ENCODE measurements around the gene AIDA. TPM values are rescaled to one million over a fixed set of nuclear protein-coding genes. Genes with fewer than 3 reads are reported as not detected.

The AIDA gene
- total RNA-seq, 4 donors from 2014 or later, result 25.8 to 41.4 (median 36.4) TPM

- Histone ChIP-seq H3K27ac (no peak overlapping the region), H3K4me3 (peak overlapping the region in 1 of 4 donors; percentile 14), H3K36me3 (peaks cover 0 to 6% (median 1%) of the 10 kb centered on the region in 4 donors), H3K27me3 (no peaks in the 10 kb centered on the region), H3K4me1 (peaks cover 0 to 8% (median 2%) of the 10 kb centered on the region in 4 donors), H3K9me3 (no peaks in the 10 kb centered on the region)
- no peak for DNase-seq
- intact Hi-C loops (cut with DNase I; ENCODE audit: low total_unique reads) (no loop called here), in situ Hi-C loops (cut with MboI; ENCODE audit: low pct_ligation_motif_present in 1 of 4, low pct_unique_long_range_greater_than_20kb in 1 of 4, low sequenced_read_pairs in 3 of 4) (no loop called here)
- 68 to 92% methylated on average over 1 of the region's 1 CpG for WGBS, 2 donors (ENCODE audit: low coverage in 1 of 2)
- TF ChIP-seq POLR2AphosphoS5 (IDR thresholded peaks at IDR 0.05), result no peak
- no peak for TF ChIP-seq POLR2A (IDR thresholded peaks at IDR 0.05)
- no peak for TF ChIP-seq CTCF (IDR thresholded peaks at IDR 0.05)
- no peak for TF ChIP-seq EP300 (IDR thresholded peaks at IDR 0.05; ENCODE audit: low read depth)
Observed at GRCh38 chr1:222739929-222740328, 27.6 kb upstream of the AIDA start.

- TF ChIP-seq POLR2A (IDR thresholded peaks at IDR 0.05) (no peak), EP300 (IDR thresholded peaks at IDR 0.05; ENCODE audit: low read depth) (no peak), POLR2AphosphoS5 (IDR thresholded peaks at IDR 0.05) (no peak)
- Histone ChIP-seq H3K27ac (peak overlapping the region in 3 of 4 donors; percentile 27 to 38 (median 35)), H3K4me1 (peaks cover 0 to 8% (median 2%) of the 10 kb centered on the region in 4 donors), H3K4me3 (no peak overlapping the region), H3K36me3 (peaks cover 0 to 9% (median 3%) of the 10 kb centered on the region in 4 donors), H3K9me3 (no peaks in the 10 kb centered on the region), H3K27me3 (no peaks in the 10 kb centered on the region)
- in situ Hi-C loops (cut with MboI; ENCODE audit: low pct_ligation_motif_present in 1 of 4, low pct_unique_long_range_greater_than_20kb in 1 of 4, low sequenced_read_pairs in 3 of 4), result no loop called here
- intact Hi-C loops (cut with DNase I; ENCODE audit: low total_unique reads), result no loop called here
- 69 to 84% methylated on average over 2 of the region's 2 CpGs for WGBS, 2 donors (ENCODE audit: low coverage in 1 of 2)
- DNase-seq, result no peak
Observed at GRCh38 chr1:222739465-222739864, 27.2 kb upstream of the AIDA start.

DNA sequence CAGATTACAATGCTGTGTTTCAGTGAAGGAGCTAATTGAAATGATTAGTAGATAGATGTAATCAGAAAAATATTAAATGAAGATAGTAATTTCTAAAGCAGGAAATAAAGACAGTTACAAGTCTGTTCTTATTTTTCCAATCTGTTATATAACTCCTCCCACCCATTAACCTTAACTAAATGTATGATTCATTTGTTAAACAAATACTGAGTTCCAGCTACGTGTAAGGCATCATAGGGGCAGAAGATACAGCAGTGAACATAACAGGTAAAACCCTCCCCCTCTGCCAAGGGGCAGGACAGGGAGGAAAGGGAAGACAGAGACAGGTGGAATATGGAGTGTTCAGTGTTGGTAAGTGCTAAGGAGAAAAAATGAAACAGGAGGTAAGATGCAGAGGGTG, 24.7 kb upstream of the AIDA start, which contains the start of gene FAM177B:
TSS of gene FAM177B (plus strand) at position 231 of the 400 bp plus-strand sequence. CDS start 9,344 bp downstream, outside the sequence.
- intact Hi-C loops (cut with DNase I; ENCODE audit: low total_unique reads), result no loop called here
- in situ Hi-C loops (cut with MboI; ENCODE audit: low pct_ligation_motif_present in 1 of 4, low pct_unique_long_range_greater_than_20kb in 1 of 4, low sequenced_read_pairs in 3 of 4), result no loop called here
- no peak for DNase-seq

GRCh38 chr1:222736470-222736869, 24.2 kb upstream of the AIDA start:
- 84 to 91% methylated on average over 5 of the region's 5 CpGs for WGBS, 2 donors (ENCODE audit: low coverage in 1 of 2)

More for the DNA sequence above, 24.7 kb upstream of the AIDA start, which contains the start of gene FAM177B:
- H3K4me3 ChIP-seq, result no peak within 1 kb of the TSS
- peaks cover 0 to 30% (median 14%) of the 10 kb centered on the region in 4 donors for H3K36me3 ChIP-seq
- H3K4me1 ChIP-seq, result peaks cover 0 to 8% (median 2%) of the 10 kb centered on the region in 4 donors
- H3K27me3 ChIP-seq, result no peaks in the 10 kb centered on the region
- no peak for TF ChIP-seq CTCF (IDR thresholded peaks at IDR 0.05)
- TF ChIP-seq POLR2A (IDR thresholded peaks at IDR 0.05), result peak; percentile 27
- 23 to 36% methylated on average over 1 of the region's 1 CpG for WGBS, 2 donors (ENCODE audit: low coverage in 1 of 2)
- peak within 1 kb of the TSS in 3 of 4 donors; percentile 15 to 34 (median 21) for H3K27ac ChIP-seq
- H3K9me3 ChIP-seq, result no peaks in the 10 kb centered on the region

More at GRCh38 chr1:222736470-222736869, 24.2 kb upstream of the AIDA start:
- no peak overlapping the region for H3K4me3 ChIP-seq
- no peak overlapping the region for H3K27ac ChIP-seq
- peaks cover 0 to 35% (median 16%) of the 10 kb centered on the region in 4 donors for H3K36me3 ChIP-seq
- in situ Hi-C loops (cut with MboI; ENCODE audit: low pct_ligation_motif_present in 1 of 4, low pct_unique_long_range_greater_than_20kb in 1 of 4, low sequenced_read_pairs in 3 of 4) (no loop called here), intact Hi-C loops (cut with DNase I; ENCODE audit: low total_unique reads) (no loop called here)
- peaks cover 0 to 8% (median 2%) of the 10 kb centered on the region in 4 donors for H3K4me1 ChIP-seq
- no peak for DNase-seq
- no peaks in the 10 kb centered on the region for H3K9me3 ChIP-seq
- no peak for TF ChIP-seq POLR2AphosphoS5 (IDR thresholded peaks at IDR 0.05)
- no peak for TF ChIP-seq EP300 (IDR thresholded peaks at IDR 0.05; ENCODE audit: low read depth)
- TF ChIP-seq POLR2A (IDR thresholded peaks at IDR 0.05), result no peak
- no peak for TF ChIP-seq CTCF (IDR thresholded peaks at IDR 0.05)
- no peaks in the 10 kb centered on the region for H3K27me3 ChIP-seq
